ENCODE results near the gene WBP2NL.

DNA sequence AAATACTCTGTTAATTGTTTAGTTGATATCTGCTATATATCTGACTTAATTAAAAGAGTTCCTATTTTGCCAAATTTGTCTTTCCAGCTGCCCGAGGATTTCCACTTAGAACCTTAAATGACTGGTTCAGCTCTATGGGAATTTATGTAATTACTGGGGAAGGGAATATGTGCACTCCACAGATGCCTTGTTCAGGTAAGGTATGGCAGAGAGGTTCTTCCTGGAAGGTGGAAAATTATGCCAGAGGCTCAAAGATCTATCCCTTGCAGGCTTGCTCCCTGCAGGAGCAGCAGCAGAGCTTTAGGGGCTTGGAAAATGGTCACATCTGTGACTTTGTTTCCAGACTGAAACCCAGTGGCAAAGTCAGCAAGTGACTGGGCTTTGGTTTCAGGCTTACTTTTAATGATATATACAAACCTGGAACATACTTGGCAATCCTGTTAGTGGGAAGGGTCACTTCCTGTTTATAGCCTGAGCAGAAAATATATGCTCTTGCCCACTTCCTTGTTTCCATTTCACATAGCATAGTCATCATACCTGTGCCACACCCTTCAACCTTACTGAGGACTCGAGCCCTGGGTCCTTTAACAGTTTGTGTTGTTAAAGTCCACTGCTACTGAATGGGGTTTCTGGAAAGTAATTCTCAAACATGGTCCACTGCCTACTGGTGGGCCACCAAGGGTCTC, 23.7 kb downstream of the WBP2NL start:
- TF ChIP-seq, protein P1, sequence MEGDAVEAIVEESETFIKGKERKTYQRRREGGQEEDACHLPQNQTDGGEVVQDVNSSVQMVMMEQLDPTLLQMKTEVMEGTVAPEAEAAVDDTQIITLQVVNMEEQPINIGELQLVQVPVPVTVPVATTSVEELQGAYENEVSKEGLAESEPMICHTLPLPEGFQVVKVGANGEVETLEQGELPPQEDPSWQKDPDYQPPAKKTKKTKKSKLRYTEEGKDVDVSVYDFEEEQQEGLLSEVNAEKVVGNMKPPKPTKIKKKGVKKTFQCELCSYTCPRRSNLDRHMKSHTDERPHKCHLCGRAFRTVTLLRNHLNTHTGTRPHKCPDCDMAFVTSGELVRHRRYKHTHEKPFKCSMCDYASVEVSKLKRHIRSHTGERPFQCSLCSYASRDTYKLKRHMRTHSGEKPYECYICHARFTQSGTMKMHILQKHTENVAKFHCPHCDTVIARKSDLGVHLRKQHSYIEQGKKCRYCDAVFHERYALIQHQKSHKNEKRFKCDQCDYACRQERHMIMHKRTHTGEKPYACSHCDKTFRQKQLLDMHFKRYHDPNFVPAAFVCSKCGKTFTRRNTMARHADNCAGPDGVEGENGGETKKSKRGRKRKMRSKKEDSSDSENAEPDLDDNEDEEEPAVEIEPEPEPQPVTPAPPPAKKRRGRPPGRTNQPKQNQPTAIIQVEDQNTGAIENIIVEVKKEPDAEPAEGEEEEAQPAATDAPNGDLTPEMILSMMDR (IDR thresholded peaks at IDR 0.05): no peak
- no peak for TF ChIP-seq EZH2phosphoT487 (IDR thresholded peaks at IDR 0.05)
- no peak for TF ChIP-seq EZH2 (IDR thresholded peaks at IDR 0.05)

Measured in neural progenitor cell (in vitro differentiated cells).